WI38 (cell line): ENCODE data around the gene GLB1L2.

Experiments used
- H3K4me3 ChIP-seq: 2 replicates; pipeline ENCODE4 v1.5.1; 2011; ENCODE audit warnings: low read depth, mild to moderate bottlenecking, control low read depth, low read length
- TF ChIP-seq, protein P1 (sequence below): IDR thresholded peaks from 2 replicates; pipeline ENCODE4 v1.5.1; 2012; ENCODE audit warnings: low read depth, mild to moderate bottlenecking, control low read depth, low read length

Gene GLB1L2

DNA sequence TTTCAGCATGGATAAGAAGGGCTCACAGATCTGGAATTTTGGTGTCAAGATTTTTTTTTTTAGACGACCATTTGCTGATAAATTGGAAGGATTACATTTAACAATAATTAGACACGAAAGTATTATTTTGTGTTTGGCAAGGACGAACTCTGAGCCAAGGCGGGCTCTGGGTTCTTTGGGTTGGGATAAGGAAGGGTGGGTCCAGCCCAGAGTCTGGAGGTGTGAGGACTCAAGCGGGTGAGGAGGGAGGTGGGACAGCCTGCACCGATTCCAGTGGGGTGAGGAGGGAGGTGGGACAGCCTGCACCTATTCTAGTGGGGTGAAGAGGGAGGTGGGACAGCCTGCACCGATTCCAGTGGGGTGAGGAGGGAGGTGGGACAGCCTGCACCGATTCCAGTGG, 76.1 kb downstream of the GLB1L2 start:
- H3K4me3 ChIP-seq: no peak overlapping the region
- TF ChIP-seq, protein P1, sequence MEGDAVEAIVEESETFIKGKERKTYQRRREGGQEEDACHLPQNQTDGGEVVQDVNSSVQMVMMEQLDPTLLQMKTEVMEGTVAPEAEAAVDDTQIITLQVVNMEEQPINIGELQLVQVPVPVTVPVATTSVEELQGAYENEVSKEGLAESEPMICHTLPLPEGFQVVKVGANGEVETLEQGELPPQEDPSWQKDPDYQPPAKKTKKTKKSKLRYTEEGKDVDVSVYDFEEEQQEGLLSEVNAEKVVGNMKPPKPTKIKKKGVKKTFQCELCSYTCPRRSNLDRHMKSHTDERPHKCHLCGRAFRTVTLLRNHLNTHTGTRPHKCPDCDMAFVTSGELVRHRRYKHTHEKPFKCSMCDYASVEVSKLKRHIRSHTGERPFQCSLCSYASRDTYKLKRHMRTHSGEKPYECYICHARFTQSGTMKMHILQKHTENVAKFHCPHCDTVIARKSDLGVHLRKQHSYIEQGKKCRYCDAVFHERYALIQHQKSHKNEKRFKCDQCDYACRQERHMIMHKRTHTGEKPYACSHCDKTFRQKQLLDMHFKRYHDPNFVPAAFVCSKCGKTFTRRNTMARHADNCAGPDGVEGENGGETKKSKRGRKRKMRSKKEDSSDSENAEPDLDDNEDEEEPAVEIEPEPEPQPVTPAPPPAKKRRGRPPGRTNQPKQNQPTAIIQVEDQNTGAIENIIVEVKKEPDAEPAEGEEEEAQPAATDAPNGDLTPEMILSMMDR: no peak

DNA sequence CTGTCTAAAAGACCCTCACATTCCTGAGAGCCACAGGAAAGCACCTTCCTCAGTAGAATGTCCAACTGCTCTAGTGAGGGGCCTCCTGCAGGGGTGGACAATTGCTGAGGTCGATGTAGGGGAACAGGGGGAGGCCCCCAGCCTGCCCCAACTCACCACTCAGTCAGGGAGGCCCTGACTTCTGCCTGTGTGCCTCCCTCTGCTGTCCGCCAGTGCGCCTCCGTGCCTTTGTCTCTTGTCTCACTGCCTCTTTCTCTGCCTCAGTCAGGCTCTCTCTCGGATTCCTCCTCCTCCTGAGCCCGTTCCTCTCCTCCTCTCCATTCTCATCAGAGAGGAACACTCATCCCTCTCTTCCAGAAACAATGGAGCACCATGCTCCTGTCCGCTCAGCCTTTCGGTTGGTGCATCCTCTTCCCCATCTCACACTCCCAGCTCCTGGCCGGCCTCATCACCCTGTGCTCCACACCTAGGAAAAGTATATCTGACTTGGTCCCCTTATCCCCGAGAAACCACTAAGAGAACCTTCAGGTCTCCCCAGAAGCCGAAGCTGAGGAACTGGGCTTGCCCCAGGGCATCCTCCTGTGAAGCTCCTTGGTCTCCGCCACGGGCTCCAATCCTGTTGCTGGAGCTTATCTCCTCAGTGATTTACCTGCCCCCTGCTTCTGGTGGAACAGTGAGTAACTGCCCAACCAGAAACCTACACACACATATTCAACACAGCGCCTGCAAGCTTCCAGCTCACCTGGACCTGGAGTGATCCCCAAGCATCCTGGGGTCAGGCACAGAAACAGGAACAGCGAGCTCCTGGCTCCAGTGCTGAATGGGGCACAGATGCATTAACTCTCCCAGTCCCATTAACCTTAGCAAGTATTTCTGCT, 78.0 kb downstream of the GLB1L2 start:
- TF ChIP-seq, protein P1: no peak
- no peak overlapping the region for H3K4me3 ChIP-seq

DNA sequence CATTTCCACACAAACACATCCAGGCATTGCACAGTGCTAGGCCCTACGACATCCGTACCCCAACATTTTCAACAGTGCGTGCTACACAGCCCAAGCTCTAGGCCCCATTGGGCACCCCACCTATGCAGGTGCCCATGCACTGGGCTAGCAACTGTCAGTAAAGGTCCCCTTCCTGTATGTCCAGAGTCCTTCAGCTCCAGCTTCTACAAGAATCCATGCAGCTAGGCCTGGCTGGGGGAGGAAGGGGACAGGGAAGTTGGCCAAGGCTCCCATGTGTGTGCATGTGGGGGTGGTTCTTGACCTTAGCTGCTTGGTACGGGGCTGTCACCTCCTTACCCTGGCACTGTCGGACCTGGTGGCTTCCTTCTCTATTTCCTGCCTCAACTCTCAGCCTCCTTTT, 79.0 kb downstream of the GLB1L2 start:
- no peak overlapping the region for H3K4me3 ChIP-seq
- TF ChIP-seq, protein P1: no peak

DNA sequence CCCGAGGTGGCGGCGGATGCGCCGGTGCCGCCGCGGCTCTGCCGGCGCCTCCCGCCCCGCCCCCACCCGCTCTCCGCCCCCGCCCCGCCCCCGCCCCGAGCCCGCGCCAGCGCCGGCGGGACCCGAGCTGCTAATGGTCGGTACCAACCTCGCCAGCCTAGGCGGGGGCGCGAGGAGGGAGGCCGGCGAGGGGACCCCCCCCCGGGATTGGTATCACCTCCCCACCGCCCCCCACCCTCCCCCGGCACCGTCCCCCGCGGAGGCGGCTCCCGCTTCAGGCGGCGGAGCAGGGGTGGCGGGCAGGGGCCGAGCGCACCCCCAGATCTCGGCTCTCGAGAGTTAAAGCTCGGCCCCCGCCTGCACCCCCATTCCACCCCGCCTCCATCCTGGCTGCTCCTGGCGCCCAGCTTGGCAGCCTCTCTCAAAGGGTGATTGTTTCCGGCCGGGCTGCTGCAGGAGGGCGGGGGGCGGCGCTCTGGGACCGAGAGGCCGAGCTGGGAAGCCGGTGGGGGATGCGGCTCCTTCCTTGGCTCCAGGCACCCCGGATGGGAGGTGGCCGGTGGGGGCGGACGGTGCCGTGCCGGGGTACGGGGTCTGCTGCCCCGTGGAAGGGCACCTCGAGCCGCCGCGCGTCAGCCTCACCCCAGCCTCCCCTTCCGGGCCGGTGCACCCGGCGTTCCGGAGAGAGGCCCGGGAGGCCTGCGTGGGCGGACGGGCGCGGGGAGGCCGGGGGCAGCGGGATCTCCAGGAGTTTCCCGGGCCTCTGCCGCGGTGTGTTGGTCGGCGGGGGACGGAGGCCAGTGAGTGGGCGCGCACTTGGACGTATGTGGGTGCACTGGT, 80.6 kb downstream of the GLB1L2 start, which contains the start of gene B3GAT1:
Gene B3GAT1 (minus strand): TSS at position 40 of the 840 bp plus-strand sequence. CDS start 24,583 bp downstream, outside the sequence.
- TF ChIP-seq, protein P1: no peak
- no peak within 1 kb of the TSS for H3K4me3 ChIP-seq

DNA sequence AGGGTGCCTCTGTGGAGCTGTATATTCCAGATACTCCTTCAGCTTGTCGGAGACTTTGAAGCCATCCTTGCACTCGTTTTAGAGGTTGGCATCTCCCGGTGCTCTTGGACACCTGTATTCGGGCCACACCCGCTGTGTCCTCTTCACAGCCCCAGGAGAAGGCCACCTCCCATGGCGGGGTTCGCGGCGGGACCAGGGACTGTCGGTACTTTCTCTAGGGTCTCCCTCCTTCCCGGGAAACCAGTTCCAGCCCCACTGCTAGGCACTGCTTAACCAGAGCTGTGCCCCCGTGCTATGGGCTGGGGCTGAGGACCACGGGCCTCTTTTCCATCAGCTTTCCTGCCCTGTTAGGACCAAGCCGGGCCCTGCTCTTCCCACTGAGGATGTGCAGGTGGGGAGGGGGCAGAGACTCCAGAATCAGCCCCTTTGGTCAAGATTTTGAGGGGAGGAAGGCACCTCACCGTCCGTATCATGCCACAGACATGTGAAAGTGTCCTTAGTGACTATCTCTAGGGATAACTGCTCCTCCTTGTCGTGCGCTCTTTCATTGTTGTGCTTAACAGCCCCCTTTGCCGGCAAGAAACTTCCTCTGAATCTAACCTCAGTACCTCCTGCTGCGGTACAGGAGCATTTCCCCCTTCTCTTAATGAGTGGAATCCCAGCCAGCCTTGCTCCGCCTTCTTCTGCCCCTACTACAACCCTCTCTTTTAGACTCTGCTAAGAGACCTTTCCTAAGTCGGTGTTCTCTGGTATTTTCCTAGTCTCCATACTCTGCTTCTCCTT, 81.4 kb downstream of the GLB1L2 start:
- TF ChIP-seq, protein P1: no peak
- no peak overlapping the region for H3K4me3 ChIP-seq

DNA sequence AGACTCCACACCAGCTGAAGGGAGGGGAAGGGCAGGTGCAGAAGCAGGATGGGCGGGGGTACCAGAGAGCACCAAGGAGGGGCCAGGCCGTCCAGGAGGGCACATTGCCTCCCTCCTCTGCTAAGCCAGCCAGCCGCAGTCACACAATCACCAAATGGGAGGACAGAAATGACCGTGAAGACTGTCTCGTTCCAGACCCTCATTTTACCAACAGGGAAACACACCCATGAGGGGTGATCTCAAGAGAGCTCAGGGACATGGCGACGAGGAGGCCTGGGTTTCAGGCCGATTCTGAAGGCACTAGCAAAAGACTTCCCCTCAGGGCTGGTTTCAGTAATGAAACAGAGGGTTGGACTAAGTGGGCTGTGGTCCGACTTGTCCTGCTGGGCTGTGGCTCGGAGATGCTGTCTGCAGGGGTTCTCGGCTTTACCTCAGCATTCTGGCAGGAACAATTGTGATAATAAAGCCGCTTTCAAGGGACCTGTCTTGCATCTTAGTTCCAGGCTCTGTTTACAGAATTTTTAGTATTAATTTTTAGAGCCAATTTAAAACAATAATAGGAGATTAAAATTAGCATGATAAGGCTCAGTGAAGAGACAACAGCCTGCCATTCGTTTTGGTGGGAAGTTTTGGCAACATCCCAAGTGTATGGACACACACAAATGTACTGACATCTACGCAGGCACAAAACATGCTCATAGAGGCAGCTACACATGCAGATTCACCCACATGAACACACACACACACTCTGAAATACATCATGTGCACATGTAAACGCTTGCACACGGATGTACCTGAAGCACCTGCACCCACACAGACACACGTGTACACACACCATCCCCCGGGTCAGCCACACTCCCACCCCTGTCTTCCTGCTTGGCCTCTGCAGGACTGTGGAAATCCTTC, 82.3 kb downstream of the GLB1L2 start:
- H3K4me3 ChIP-seq: no peak overlapping the region
- TF ChIP-seq, protein P1: no peak
